Glomerular visceral epithelial cell (primary cell): ENCODE results near the gene MRGPRE.

Experiments
- DNase-seq: peaks from one replicate; pipeline ENCODE4 v3.0.0-alpha.2; 2016; ENCODE audit errors: extremely low spot score

Gene MRGPRE

GRCh38 chr11:3196161-3197043, 35.8 kb downstream of the MRGPRE start:
- DNase-seq: no peak

DNA sequence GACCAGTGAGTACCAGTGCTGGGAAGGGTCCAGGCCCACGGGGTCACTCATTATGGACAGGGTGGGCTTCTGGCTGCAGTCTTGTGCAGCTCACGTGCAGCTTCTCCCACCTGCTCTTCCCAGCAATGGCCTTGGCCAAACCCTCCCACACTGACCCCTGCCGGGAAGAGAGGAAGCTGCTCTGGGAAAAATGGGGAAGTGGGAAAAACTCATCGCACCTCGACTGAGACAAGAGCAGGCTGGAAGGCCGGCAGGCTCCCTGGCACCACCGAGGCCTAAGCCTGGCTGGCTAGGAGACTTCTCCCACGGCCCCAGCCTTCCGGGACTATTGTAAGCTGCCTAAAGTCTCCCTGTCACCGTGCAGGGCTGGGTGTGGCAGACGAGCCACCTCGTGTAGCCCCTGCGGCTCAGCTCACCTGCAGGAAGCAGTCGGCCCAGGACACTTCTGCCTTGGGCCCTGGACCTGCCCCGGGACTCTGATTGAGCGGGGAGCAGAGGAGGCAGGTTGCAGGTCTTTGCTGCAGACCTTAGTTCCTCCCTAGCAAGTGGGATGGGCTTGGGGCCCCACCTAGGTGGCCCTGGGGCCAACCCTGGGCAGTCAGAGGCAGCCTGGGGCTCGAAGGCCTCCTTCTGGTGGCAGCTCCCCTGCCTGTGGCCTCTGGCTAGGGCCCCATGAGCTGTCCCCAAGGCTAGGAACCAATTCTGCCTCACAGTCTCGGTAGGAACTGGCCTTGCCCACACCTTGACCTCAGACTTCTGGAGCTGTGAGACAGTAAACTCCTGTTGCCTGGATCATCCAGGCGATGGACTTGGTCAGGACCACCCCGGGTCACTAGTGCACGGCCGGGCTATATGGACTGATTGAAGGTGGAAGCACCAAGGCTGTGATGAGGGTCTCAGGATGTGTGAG, 36.7 kb downstream of the MRGPRE start:
- peak; percentile 13 for DNase-seq

DNA sequence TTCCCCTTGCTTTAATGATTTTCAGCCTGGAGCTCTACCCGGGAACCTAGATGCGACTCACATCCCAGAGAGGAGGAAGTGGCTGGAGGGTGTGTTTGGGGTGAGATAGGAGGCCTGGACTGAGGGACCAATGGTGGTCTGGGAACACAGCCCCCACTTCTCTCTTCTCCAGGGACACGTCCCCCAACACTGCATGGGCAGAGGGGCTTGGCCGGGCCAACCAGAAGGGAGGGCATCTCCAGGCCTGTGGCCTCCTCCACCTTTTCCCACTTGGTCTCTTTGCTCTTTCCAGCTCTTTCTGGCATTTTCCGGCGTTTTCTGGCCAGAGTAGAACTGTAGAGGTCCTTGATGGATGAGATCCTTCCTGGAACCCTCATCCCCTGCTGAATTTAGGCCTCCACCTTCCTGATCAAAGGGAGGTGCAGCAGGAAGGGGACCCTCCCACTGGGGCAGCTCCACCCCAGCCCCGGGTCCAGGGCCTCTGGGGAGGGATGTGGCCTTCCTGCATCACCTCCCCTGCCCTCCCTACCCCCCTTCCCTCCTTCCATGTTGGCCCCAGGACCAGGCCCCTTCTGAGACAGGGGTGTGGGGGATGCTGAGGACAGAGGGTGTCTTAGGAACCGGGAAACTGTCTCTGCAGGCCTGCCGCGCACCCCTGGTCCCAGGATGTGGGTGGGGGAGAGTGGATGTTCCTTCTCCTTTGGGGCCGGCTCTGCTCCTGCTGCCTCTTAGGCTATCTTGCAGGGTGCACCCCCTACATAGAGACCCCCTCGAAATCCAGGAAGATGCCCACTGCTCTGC, 38.0 kb downstream of the MRGPRE start:
- no peak for DNase-seq

GRCh38 chr11:3193373-3194015, 38.7 kb downstream of the MRGPRE start:
- DNase-seq: no peak

DNA sequence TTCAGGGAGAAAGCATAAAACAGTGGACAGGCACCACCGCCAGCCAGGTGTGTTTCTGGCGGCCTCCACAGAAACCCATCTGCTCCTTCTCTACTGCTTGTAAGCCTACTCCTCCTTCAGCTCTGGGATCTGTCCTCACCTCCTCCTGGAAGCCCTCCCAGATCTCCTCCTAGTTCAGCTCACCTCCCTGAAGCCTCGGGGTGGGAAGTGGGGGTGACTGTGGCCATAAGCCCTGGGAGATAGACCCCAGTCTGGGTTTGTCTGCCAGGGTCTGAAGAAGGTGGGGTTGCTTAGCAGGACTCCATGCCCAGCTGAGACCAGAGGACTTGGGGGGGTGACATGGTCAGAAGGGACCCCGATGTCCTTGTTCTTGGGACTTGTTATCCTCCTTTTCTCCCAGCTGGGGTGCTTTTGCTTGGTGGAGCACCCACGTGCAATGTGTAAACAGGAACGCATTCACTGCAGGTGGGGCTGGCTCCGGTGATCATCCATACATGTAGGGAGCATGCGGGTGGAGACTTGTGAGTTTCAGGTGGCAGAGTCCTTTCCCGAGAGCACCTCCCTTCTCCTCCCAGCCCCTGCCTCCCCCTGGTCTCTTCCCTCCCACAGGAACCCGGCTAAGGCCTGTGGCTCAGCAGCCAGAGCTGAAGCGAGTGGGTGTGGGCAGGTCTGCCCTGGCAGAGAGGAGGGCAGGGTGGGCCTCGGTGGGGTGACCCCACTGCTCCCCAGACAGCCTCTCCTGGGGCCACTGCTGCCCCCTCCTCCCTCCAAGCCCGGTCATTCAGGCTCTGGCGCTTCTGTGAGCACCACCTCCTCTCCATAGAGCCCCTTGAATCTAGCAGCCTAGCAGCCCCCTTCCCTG, 39.5 kb downstream of the MRGPRE start:
- DNase-seq: no peak

GRCh38 chr11:3191586-3192324, 40.5 kb downstream of the MRGPRE start:
- DNase-seq: no peak

- DNase-seq: no peak
Observed at GRCh38 chr11:3190600-3190999, 41.6 kb downstream of the MRGPRE start.

GRCh38 chr11:3189886-3190583, 42.2 kb downstream of the MRGPRE start:
- no peak for DNase-seq

DNA sequence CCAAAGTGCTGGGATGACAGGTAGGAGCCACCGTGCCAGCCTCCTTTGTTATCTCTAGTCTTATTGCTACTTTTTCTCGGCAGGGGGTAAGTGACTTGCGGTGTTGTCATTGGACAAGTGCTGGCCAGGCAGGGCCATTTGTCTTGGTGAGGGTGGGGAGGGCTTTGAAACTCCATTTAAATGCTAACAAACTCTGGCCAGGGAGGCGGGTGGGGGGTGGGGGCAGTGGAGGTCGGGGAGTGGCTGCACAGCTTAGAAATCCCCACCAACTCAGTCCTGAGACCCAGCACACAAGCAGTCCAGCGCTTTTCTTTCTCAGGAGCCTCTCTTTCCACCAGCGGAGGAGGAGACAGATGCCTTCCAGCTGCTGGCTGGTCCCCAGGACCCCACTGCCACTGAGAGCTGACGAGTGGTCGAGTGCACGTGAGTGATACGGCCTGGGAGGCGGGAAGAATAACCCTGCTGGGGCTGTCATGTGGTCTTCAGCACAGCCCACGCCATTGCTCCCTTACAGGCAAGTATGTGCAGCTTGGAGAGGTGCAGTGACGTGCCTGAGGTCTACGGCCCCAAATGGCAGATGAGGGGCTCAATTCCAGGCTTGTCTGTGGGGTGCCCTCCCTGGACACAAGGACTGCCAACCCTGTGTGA, 42.9 kb downstream of the MRGPRE start:
- no peak for DNase-seq

DNA sequence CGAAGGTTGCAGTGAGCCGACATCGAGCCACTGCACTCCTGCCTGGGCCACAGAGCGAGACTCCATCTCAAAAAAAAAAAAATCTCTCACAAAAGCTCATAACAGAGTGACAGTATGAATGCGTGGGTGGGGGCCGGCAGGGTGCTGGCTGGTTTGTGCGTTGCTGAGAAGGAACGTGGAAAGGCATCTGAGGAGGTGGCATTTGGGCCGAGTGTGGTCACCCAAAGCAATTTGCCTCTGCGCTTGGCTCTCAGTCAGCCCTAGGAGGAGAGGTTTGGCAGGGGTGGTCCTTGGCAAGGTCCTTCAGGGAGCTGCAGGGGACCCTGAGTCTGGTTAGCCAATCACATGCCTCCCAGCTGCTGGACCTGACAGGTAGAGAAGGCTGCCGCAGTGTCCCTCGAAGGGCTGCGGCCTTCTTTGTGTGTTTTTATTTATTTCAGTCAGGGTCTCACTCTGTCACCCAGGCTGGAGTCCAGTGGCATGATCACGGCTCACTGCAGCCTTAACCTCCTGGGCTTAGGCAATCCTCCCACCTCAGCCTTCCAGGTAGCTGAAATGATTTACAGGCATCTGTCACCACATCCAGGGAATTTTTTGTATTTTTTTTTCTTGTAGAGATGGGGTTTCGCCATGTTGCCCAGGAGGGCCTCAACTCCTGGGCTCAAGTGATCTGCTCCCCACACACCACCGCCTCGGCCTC, 43.6 kb downstream of the MRGPRE start:
- no peak for DNase-seq

GRCh38 chr11:3186166-3186953, 45.9 kb downstream of the MRGPRE start:
- no peak for DNase-seq

DNA sequence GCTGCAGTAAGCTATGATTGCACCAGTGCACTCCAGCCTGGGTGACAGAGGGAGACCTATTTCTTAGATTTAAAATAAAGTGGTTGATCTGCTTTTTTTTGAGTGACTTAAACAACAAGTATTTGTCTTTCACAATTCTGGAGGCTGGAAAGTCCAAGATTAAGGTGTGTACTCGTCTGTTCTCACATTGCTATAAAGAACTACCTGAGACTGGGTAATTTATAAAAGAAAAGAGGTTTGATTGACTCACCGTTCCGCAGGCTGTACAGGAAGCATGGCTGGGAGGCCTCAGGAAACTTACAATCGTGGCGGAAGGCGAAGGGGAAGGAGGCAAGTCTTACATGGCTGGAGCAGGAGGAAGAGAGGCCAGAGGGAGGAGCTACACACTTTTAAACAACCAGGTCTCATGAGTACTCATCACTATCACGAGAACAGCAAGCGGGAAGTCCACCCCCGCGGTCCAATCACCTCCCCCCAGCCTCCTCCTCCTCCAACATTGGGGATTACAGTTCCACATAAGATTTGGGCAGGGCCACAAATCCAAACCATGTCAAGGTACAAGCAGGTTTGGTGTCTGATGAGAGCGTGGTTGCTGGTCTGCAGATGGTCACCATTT, 47.4 kb downstream of the MRGPRE start:
- DNase-seq: no peak

DNA sequence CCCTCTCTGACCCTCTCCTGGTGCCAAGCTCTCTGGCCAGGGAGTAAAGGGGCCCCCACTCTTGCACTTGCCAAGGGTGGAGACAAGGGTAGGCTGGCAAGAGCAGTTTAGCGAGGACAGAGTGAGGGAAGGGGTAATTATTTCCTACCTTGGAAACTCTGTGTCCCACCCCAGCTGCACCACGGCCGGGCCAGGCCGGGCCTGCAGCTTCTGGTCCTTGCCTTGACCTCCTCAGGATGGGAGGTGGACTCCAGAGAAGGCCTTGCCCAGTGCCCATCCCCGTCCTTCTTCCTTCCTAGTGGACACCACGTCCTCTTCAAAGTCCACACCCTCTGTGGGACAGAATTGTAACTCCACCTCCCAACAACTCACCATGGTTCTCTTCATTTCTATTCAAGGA, 48.7 kb downstream of the MRGPRE start:
- DNase-seq: no peak

GRCh38 chr11:3182462-3182852, 49.8 kb downstream of the MRGPRE start:
- DNase-seq: no peak

DNA sequence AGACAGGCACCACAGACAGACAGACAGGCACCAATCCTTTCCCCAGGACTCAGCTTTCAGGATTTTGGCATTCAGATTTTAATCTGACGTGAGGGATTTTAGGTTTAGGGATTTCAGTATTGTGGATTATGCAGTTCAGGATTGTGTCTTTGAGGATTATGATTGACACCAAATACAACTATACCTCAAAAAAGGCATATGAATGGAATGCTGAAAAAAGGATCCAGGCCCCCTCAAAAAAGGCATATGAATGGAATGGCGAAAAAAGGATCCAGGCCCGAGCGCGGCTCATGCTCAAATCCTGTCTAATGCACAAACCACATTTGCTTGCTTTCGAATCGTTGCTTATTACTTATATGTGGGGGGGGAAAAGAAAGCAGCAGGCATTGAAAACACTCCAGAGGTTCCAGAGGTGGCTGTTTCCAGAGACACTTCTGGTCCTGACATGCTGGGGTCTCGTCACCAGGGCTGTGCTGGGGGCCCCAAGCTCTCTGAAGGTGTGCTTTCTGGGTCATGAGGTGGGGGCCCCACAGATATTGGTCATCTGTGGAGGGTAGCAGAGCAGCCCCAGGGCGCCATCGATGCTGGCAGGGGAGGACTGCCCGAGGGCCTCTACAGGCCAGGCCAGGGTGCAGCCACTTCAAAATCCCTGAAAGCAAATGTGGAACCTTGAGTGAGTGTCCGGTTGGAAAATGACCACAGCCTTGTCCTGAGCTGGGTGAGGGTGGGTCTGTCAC, 50.3 kb downstream of the MRGPRE start:
- no peak for DNase-seq

DNA sequence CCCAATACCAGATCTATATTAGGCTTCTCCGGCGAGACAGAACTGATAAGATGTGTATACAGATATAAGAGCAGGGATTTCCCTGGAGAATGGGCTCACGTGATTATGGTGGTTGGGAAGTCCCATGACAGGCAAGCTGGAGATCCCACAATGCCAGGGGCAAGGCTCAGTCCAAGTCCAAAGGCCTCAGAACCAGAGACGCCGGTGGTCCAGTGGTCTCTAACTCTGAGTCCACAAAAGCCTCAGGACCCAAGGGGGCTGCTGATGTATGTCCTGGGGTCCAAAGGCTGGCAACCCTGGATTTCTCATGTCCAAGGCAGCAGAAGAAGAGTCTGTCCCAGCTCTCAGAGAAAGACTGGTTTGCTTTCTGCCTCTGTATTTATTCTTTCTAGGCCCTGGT, 51.3 kb downstream of the MRGPRE start:
- DNase-seq: no peak
